Neural cell (in vitro differentiated cells): ENCODE measurements around the gene AGBL5. TPM values are rescaled to one million over a fixed set of nuclear protein-coding genes. Genes with fewer than 3 reads are reported as not detected.

ENCODE experiments used
- H2AFZ ChIP-seq: fragments of 200-600, 300-800 bp; sonication (generic), shearing (Covaris generic); 2 replicates; pipeline ENCODE4 v1.6.0; 2014; ENCODE audit warnings: low read depth, mild to moderate bottlenecking, antibody characterized with exemption, low read length, moderate library complexity
- H3F3A ChIP-seq: fragments of 200-600 bp; shearing (Covaris generic); 2 replicates; pipeline ENCODE4 v1.6.1; 2016; ENCODE audit warnings: mild to moderate bottlenecking, moderate library complexity, mixed read lengths, antibody characterized with exemption, low read length; ENCODE audit not compliant: insufficient read depth, poor library complexity, severe bottlenecking
- H3K27ac ChIP-seq: fragments of 200-600, 300-800 bp; sonication (generic), shearing (Covaris generic); 2 replicates; pipeline ENCODE4 v1.5.1; 2014; ENCODE audit warnings: mild to moderate bottlenecking, low read length, moderate library complexity
- H3K27me3 ChIP-seq: fragments of 300-800, 200-600 bp; sonication (generic), shearing (Covaris generic); 2 replicates; pipeline ENCODE4 v1.6.0; 2014; ENCODE audit warnings: mild to moderate bottlenecking, low read depth, low read length, moderate library complexity; ENCODE audit not compliant: insufficient read depth
- H3K36me3 ChIP-seq: fragments of 300-800, 200-600 bp; sonication (generic), shearing (Covaris generic); 2 replicates; pipeline ENCODE4 v1.5.1; 2014; ENCODE audit warnings: mild to moderate bottlenecking, antibody characterized with exemption, low read length, moderate library complexity; ENCODE audit not compliant: insufficient read depth
- H3K4me2 ChIP-seq: fragments of 300-800, 200-600 bp; sonication (generic), shearing (Covaris generic); 2 replicates; pipeline ENCODE4 v1.6.0; 2014; ENCODE audit warnings: mild to moderate bottlenecking, low read length
- H3K4me3 ChIP-seq: fragments of 300-800, 200-600 bp; sonication (generic), shearing (Covaris generic); 2 replicates; pipeline ENCODE4 v1.5.1; 2014; ENCODE audit warnings: mild to moderate bottlenecking, low read length, moderate library complexity
- H3K79me2 ChIP-seq: fragments of 200-600 bp; shearing (Covaris generic); replicated peaks from 2 replicates; pipeline ENCODE4 v1.6.0; 2014; ENCODE audit warnings: mild to moderate bottlenecking, low read length, moderate library complexity; ENCODE audit not compliant: insufficient read depth
- H3K9ac ChIP-seq: fragments of 300-800, 200-600 bp; sonication (generic), shearing (Covaris generic); 2 replicates; pipeline ENCODE4 v1.6.1; 2016; ENCODE audit warnings: mild to moderate bottlenecking, low read length, mixed read lengths
- H3K9me2 ChIP-seq: fragments of 200-600 bp; shearing (Covaris generic); 2 replicates; pipeline ENCODE4 v1.6.1; 2016; ENCODE audit warnings: mild to moderate bottlenecking, low read length, mixed read lengths; ENCODE audit not compliant: insufficient read depth
- H3K9me3 ChIP-seq: fragments of 200-600, 300-800 bp; sonication (generic), shearing (Covaris generic); 2 replicates; pipeline ENCODE4 v1.6.1; 2016; ENCODE audit warnings: mild to moderate bottlenecking, mixed run types, low read length, moderate library complexity, mixed read lengths
- H4K20me1 ChIP-seq: fragments of 200-600 bp; shearing (Covaris generic); 2 replicates; pipeline ENCODE4 v1.6.1; 2016; ENCODE audit warnings: mild to moderate bottlenecking, mixed run types; ENCODE audit not compliant: insufficient read depth
- CTCF ChIP-seq: fragments of 450-650 bp; IDR thresholded peaks from 2 replicates; pipeline ENCODE4 v1.5.1; 2014; ENCODE audit warnings: antibody characterized with exemption, mild to moderate bottlenecking, moderate library complexity; ENCODE audit not compliant: poor library complexity, severe bottlenecking
- EP300 ChIP-seq: fragments of 450-650 bp; conservative IDR thresholded peaks from 2 replicates; pipeline ENCODE4 v1.6.1; 2014; ENCODE audit warnings: antibody characterized with exemption, mild to moderate bottlenecking, moderate library complexity; ENCODE audit not compliant: poor library complexity, severe bottlenecking
- EZH2 ChIP-seq: fragments of 200-600, 300-800 bp; shearing (Covaris generic), sonication (generic); IDR thresholded peaks from 2 replicates; pipeline ENCODE4 v1.6.1; 2014; ENCODE audit warnings: antibody characterized with exemption, low read length, borderline replicate concordance, mild to moderate bottlenecking; ENCODE audit not compliant: insufficient read depth, poor library complexity, severe bottlenecking
- MXI1 ChIP-seq: fragments of 450-650 bp; conservative IDR thresholded peaks from 2 replicates; pipeline ENCODE4 v1.6.1; 2014; ENCODE audit warnings: antibody characterized with exemption, mild to moderate bottlenecking; ENCODE audit not compliant: poor library complexity, severe bottlenecking
- POLR2AphosphoS5 ChIP-seq: IDR thresholded peaks from 2 replicates; pipeline ENCODE4 v1.6.1; 2012
- RAD21 ChIP-seq: fragments of 450-650 bp; conservative IDR thresholded peaks from 2 replicates; pipeline ENCODE4 v1.6.1; 2014; ENCODE audit warnings: antibody characterized with exemption, mild to moderate bottlenecking, moderate library complexity
- REST ChIP-seq: IDR thresholded peaks from 2 replicates; pipeline ENCODE4 v1.6.1; 2012; ENCODE audit warnings: borderline replicate concordance
- SMC3 ChIP-seq: fragments of 450-650 bp; conservative IDR thresholded peaks from 2 replicates; pipeline ENCODE4 v1.6.1; 2014; ENCODE audit warnings: antibody characterized with exemption, mild to moderate bottlenecking, moderate library complexity; ENCODE audit not compliant: poor library complexity
- TAF1 ChIP-seq: IDR thresholded peaks from 2 replicates; pipeline ENCODE4 v1.6.1; 2012; ENCODE audit warnings: low read depth
- polyA minus RNA-seq: library from RNA; depleted of rRNA, polyadenylated mRNA; stranded (reverse); fragments of >200 nt; gene quantifications from 2 replicates; pipeline ENCODE4 v1.2.3, GENCODE V29; 2014
- polyA plus RNA-seq: library from polyadenylated mRNA; depleted of rRNA; stranded (reverse); fragments of >200 nt; gene quantifications from 2 replicates; pipeline ENCODE4 v1.2.3, GENCODE V29; 2014

The AGBL5 gene
- polyA plus RNA-seq, result 34.3 and 39.1 TPM in 2 replicates
- polyA minus RNA-seq, result 40.5 and 41.9 TPM in 2 replicates

- Histone ChIP-seq H3K9me3 (no peaks in the 10 kb centered on the region), H3K4me2 (peak within 1 kb of the TSS; percentile 74), H3K36me3 (no peaks in the 10 kb centered on the region), H4K20me1 (no peaks in the 10 kb centered on the region), H3K9ac (peak within 1 kb of the TSS; percentile 92), H3K27me3 (no peaks in the 10 kb centered on the region), H3K9me2 (no peaks in the 10 kb centered on the region), H2AFZ (peak within 1 kb of the TSS; percentile 75), H3K27ac (peak within 1 kb of the TSS; percentile 90), H3K4me3 (peak within 1 kb of the TSS; percentile 89), H3F3A (peaks cover 6% of the 10 kb centered on the region), H3K79me2 (peaks cover 7% of the 10 kb centered on the region)
- peak; percentile 97 for TF ChIP-seq POLR2AphosphoS5
- peak; percentile 41 for TF ChIP-seq SMC3
- TF ChIP-seq REST, result peak; percentile 91
- TF ChIP-seq RAD21, result peak; percentile 31
- TF ChIP-seq MXI1, result peak; percentile 66
- TF ChIP-seq CTCF, result no peak
- no peak for TF ChIP-seq EP300
- no peak for TF ChIP-seq EZH2
- TF ChIP-seq TAF1, result peak; percentile 82
These were observed at the start of gene AGBL5 for GRCh38 chr2:27050996-27051901. Gene AGBL5, plus strand, starts transcription at chr2:27051668. Its CDS starts 1,291 bp downstream, at chr2:27052959.

GRCh38 chr2:27001950-27002349 lies 49.5 kb upstream of the AGBL5 start:
- H2AFZ ChIP-seq, result no peak overlapping the region
- no peak overlapping the region for H3K9ac ChIP-seq
- no peaks in the 10 kb centered on the region for H3F3A ChIP-seq
- no peak for TF ChIP-seq REST
- no peak for TF ChIP-seq EP300
- no peak for TF ChIP-seq SMC3
- TF ChIP-seq RAD21, result no peak
- TF ChIP-seq CTCF, result no peak
- no peak for TF ChIP-seq MXI1
- no peak for TF ChIP-seq POLR2AphosphoS5
- no peak for TF ChIP-seq TAF1
- TF ChIP-seq EZH2, result no peak
- H4K20me1 ChIP-seq, result no peaks in the 10 kb centered on the region
- no peak overlapping the region for H3K4me3 ChIP-seq
- H3K9me3 ChIP-seq, result no peaks in the 10 kb centered on the region
- H3K27me3 ChIP-seq, result no peaks in the 10 kb centered on the region
- H3K79me2 ChIP-seq, result peaks cover 3% of the 10 kb centered on the region
- no peaks in the 10 kb centered on the region for H3K36me3 ChIP-seq
- H3K27ac ChIP-seq, result no peak overlapping the region
- H3K9me2 ChIP-seq, result no peaks in the 10 kb centered on the region
- no peak overlapping the region for H3K4me2 ChIP-seq
